Thyroid gland (tissue), 4 donors: ENCODE measurements around the gene TOR4A.

ENCODE experiments used
- CTCF ChIP-seq, 6 experiments: fragments of 200-600 bp in 3 of 6; fragments of 450-650 bp in 3 of 6; sonication (generic) in 3 of 6; IDR thresholded peaks; one replicate each; pipeline ENCODE4 v1.5.1; 2016 to 2019; ENCODE audit warnings: antibody characterized with exemption in 6 of 6, mild to moderate bottlenecking in 2 of 6, inconsistent platforms in 1 of 6, moderate library complexity in 1 of 6
- POLR2A ChIP-seq, 2 donors: fragments of 450-650 bp; IDR thresholded peaks; one replicate each; pipeline ENCODE4 v1.6.1; 2017; ENCODE audit warnings: antibody characterized with exemption in 2 of 2, mild to moderate bottlenecking in 2 of 2, moderate library complexity in 1 of 2

DNA sequence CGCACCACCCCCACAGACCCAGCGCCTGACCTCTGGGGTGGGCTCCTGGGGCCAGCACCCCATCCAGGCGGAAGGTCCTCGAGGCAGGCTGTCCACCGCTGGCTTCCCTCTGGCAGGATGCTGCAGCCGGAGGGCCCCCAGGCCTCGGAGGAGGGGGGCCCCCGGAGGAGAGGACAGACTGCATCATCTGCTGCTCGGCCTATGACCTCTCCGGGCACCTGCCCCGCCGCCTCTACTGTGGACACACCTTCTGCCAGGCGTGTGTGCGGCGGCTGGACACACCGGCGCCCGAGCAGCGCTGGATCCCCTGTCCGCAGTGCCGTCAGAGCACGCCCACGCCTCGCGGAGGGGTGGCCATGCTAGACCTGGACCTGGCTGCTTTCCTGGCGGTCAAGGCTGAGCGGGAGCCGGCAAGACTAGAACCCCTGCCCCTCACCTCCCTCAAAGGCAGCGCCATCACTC is 49.0 kb upstream of the TOR4A start:
- no peak for TF ChIP-seq POLR2A (IDR thresholded peaks at IDR 0.05)
- TF ChIP-seq CTCF (IDR thresholded peaks at IDR 0.05), result no peak
